ENCODE measurements around the gene PFDN4. TPM values are rescaled to one million over a fixed set of nuclear protein-coding genes. Genes with fewer than 3 reads are reported as not detected.
"Not testable (repeated sequence)": the region's sequence is repeated elsewhere in the genome, so short reads cannot be mapped to it uniquely, and the experiment has no call there.

PFDN4 gene
- total and polyA plus RNA-seq, 12 donors = 18.7 to 103 (median 44.2) TPM

DNA sequence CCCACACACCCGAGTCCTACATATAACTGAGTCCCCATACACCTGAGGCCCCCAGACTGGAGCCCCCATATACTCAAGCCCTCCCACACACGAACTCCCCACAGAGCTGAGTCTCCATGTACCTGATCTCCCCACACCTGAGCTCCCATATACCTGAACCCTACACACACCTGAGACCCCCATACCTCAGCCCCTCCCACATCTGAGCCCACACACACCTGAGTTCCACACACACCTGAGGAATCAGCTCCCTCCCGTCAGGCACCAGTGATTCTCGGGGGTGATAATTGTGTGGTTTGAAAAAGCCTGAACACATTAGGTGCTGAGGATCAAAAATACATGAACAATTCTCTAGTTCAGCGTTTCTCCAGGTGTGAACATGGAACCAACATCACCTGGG lies 15.4 kb downstream of the PFDN4 start:
- H3K36me3 ChIP-seq (replicated peaks in 1 of 2) = no peaks in the 10 kb centered on the region
- DNase-seq = no peak
- H3K9me3 ChIP-seq (replicated peaks in 1 of 3) = no peaks in the 10 kb centered on the region
- H3K4me1 ChIP-seq (replicated peaks in 1 of 2) = peaks cover 8 to 12% of the 10 kb centered on the region in 2 donors
- intact Hi-C loops (cut with DNase I) = loop anchor here (5.0 kb wide), 1 partner anchor 419 kb away; no protein-coding TSS in a partner anchor
- H3K27ac ChIP-seq = no peak overlapping the region
- H3K27me3 ChIP-seq = no peaks in the 10 kb centered on the region
- H3K4me3 ChIP-seq = no peak overlapping the region
- TF ChIP-seq POLR2A (IDR thresholded peaks at IDR 0.05) = no peak
- TF ChIP-seq, protein P1, sequence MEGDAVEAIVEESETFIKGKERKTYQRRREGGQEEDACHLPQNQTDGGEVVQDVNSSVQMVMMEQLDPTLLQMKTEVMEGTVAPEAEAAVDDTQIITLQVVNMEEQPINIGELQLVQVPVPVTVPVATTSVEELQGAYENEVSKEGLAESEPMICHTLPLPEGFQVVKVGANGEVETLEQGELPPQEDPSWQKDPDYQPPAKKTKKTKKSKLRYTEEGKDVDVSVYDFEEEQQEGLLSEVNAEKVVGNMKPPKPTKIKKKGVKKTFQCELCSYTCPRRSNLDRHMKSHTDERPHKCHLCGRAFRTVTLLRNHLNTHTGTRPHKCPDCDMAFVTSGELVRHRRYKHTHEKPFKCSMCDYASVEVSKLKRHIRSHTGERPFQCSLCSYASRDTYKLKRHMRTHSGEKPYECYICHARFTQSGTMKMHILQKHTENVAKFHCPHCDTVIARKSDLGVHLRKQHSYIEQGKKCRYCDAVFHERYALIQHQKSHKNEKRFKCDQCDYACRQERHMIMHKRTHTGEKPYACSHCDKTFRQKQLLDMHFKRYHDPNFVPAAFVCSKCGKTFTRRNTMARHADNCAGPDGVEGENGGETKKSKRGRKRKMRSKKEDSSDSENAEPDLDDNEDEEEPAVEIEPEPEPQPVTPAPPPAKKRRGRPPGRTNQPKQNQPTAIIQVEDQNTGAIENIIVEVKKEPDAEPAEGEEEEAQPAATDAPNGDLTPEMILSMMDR (IDR thresholded peaks at IDR 0.05) = no peak
- 77 to 90% (median 81%) methylated on average over 4 to 5 of the region's 5 CpGs for WGBS, 4 donors

DNA sequence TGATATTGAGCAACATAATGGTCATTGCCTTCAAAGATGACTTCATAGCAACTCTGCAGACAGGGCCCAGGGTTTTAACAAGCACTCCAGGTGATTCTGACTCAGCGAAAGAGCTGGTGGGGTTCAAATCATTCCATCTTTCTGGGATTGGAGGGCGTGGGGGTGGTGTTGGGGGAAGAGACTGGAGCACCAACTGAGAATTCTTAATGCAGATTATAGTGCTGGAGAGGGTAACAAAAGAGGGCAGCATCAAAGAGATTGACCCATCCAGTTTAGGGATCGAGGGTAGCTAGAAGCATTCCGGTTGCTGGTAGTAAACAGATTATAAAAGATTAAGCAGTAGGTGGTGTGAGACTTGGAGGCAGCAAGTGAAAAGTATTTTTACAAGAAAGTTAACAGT lies 15.9 kb downstream of the PFDN4 start:
- intact Hi-C loops (cut with DNase I) = loop anchor here (5.0 kb wide), 1 partner anchor 419 kb away; no protein-coding TSS in a partner anchor

DNA sequence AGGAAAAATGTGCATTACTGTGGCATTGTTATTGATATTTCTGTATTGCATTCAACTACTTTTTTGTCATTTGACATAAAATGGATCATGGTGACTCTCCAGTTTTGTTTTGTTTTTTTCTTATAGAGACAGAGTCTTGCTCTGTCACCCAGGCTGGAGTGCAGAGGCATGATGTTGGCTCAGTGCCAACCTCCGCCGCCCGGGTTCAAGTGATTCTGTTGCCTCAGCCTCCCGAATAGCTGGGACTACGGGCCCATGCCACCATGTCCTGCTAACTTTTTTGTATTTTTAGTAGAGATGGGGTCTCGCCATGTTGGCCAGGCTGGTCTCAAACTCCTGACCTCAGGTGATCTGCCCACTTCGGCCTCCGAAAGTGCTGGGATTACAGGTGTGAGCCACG lies 16.8 kb downstream of the PFDN4 start:
- not testable (repeated sequence) for H3K4me1 ChIP-seq (replicated peaks in 1 of 2); H3K36me3 ChIP-seq (replicated peaks in 1 of 2); H3K9me3 ChIP-seq (replicated peaks in 1 of 3); DNase-seq; H3K27me3 ChIP-seq; H3K27ac ChIP-seq; H3K4me3 ChIP-seq
- WGBS, 4 donors = 80 to 93% (median 86%) methylated on average over 9 of the region's 9 CpGs
- intact Hi-C loops (cut with DNase I) = loop anchor here (5.0 kb wide), 1 partner anchor 418 kb away; no protein-coding TSS in a partner anchor

More for the DNA sequence above, 15.9 kb downstream of the PFDN4 start:
- Histone ChIP-seq H3K36me3 (replicated peaks in 1 of 2) (no peaks in the 10 kb centered on the region), H3K27ac (no peak overlapping the region), H3K9me3 (replicated peaks in 1 of 3) (no peaks in the 10 kb centered on the region), H3K4me3 (no peak overlapping the region), H3K4me1 (replicated peaks in 1 of 2) (peaks cover 3 to 7% of the 10 kb centered on the region in 2 donors), H3K27me3 (no peaks in the 10 kb centered on the region)
- TF ChIP-seq, protein P1 (IDR thresholded peaks at IDR 0.05) = no peak
- no peak for TF ChIP-seq POLR2A (IDR thresholded peaks at IDR 0.05)
- DNase-seq = no peak
- 64 to 75% (median 74%) methylated on average over 4 of the region's 4 CpGs for WGBS, 4 donors

DNA sequence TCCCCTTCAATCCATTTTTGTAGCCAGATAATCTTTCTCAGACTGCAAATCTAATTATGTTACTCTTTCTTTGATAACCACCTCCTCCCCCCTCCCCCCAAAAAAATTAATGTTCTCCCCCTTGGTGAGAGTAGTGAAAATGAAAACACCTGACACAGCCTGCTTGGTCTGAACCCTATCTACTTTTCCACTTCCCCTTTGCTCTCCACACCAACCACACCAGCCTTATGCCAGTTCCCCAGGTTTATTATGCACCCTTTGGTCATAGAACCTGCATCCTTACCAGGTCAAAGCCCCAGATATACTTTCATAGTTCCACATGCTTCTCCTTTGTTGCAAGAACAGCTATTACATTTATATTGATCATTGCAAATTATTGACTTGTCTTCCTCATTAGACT lies 19.4 kb downstream of the PFDN4 start:
- intact Hi-C loops (cut with DNase I) = no loop called here
- DNase-seq = no peak
- TF ChIP-seq, protein P1 (IDR thresholded peaks at IDR 0.05) = no peak
- no peak for TF ChIP-seq POLR2A (IDR thresholded peaks at IDR 0.05)

DNA sequence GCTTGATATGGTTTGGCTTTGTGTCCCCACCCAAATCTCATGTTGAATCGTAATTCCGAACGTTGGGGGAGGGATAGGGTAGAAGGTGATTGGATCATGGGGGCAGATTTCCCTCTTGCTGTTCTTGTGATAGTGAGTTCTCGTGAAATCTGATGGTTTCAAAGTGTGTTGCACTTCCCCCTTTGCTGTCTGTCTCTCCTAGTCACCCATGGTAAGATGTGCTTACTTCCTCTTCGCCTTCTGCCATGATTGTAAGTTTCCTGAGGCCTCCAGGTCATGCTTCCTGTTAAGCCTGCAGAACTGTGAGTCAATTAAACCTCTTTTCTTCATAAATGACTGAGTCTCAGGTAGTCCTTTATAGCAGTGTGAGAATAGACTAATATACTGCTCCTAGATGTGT lies 19.9 kb downstream of the PFDN4 start:
- Histone ChIP-seq H3K9me3 (replicated peaks in 1 of 3) (no peaks in the 10 kb centered on the region), H3K36me3 (replicated peaks in 1 of 2) (no peaks in the 10 kb centered on the region), H3K4me3 (no peak overlapping the region), H3K4me1 (replicated peaks in 1 of 2) (no peaks in the 10 kb centered on the region), H3K27me3 (no peaks in the 10 kb centered on the region), H3K27ac (no peak overlapping the region)
- intact Hi-C loops (cut with DNase I) = no loop called here
- TF ChIP-seq POLR2A (IDR thresholded peaks at IDR 0.05) = no peak
- TF ChIP-seq, protein P1 (IDR thresholded peaks at IDR 0.05) = no peak
- no peak for DNase-seq
- 88 to 94% (median 90%) methylated on average over 5 of the region's 5 CpGs for WGBS, 4 donors

More for the DNA sequence above, 19.4 kb downstream of the PFDN4 start:
- Histone ChIP-seq H3K36me3 (replicated peaks in 1 of 2) (no peaks in the 10 kb centered on the region), H3K27ac (no peak overlapping the region), H3K4me1 (replicated peaks in 1 of 2) (no peaks in the 10 kb centered on the region), H3K9me3 (replicated peaks in 1 of 3) (no peaks in the 10 kb centered on the region), H3K27me3 (no peaks in the 10 kb centered on the region), H3K4me3 (no peak overlapping the region)
